ENCODE data around the gene LDLRAD1. TPM values are rescaled to one million over a fixed set of nuclear protein-coding genes. Genes with fewer than 3 reads are reported as not detected.

LDLRAD1 gene
- total RNA-seq, 1 donor from 2014 or later, result not detected

Other genes with a start within 250 kb of the LDLRAD1 start
- 29.7 and 52.5 TPM in 2 replicates for gene NDC1, start 179.9 kb downstream of the LDLRAD1 start, total RNA-seq
- 17.1 and 22.0 TPM in 2 replicates for gene YIPF1, start 128.4 kb downstream of the LDLRAD1 start, total RNA-seq
- gene DIO1, start 124.0 kb downstream of the LDLRAD1 start, total RNA-seq, result not detected in 2 replicates
- 13.8 and 18.1 TPM in 2 replicates for gene IFT25, start 72.5 kb downstream of the LDLRAD1 start, total RNA-seq
- 23.4 and 25.3 TPM in 2 replicates for gene LRRC42, start 71.8 kb downstream of the LDLRAD1 start, total RNA-seq
- 246 and 255 TPM in 2 replicates for gene TMEM59, start 35.0 kb upstream of the LDLRAD1 start, total RNA-seq
- 2.6 and 3.7 TPM in 2 replicates for gene TCEANC2, start 35.4 kb upstream of the LDLRAD1 start, total RNA-seq
- not detected in 2 replicates for gene CDCP2, start 134.8 kb upstream of the LDLRAD1 start, total RNA-seq
- gene CYB5RL, start 181.8 kb upstream of the LDLRAD1 start, total RNA-seq, result 4.3 and 6.2 TPM in 2 replicates
- gene MRPL37, start 182.0 kb upstream of the LDLRAD1 start, total RNA-seq, result 67.6 and 67.8 TPM in 2 replicates

All from pulmonary artery endothelial cell (primary cell).